GM10847 (cell line): Measurements from ENCODE around the gene TMC6.

Experiments
- POLR2A ChIP-seq: IDR thresholded peaks from 2 replicates; pipeline ENCODE4 v1.6.1; 2011; ENCODE audit not compliant: insufficient read length; ENCODE audit errors: extremely low read depth

Gene TMC6

DNA sequence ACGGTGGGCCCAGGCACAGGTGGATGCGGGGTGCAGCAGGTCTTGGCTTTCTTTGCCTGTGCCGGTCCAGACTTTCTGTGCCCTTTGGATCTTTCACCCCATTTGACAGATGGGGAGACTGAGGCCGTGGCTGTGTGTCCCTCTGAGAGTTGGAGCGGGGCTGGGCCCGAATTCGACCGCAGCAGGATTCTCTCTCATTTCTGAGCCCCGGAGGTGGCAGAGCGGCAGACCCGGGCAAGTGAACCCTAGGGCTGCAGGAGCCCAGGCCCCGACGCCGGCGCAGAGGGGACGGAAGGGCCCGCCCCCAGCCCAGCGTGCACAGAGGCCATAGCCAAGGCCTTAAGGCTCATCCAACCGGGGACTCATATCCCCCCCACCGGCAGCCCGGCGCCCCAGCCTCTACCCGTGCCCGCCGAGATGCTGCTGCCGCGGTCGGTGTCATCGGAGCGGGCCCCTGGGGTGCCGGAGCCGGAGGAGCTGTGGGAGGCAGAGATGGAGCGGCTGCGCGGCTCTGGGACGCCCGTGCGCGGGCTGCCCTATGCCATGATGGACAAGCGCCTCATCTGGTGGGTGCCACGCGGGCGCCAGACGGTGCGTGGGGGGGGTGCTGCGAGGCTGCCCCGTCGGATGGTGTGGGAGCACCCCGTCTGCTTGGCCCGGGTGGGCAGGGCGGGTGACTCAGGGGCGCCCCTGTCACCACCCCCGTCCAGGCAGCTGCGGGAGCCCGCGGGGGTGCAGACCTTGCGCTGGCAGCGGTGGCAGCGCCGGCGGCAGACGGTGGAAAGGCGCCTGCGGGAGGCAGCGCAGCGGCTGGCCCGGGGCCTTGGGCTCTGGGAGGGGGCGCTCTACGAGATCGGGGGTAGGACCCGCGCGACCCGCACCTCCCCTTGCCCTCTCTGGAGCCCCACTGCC is 2.9 kb upstream of the TMC6 start:
- no peak for TF ChIP-seq POLR2A

DNA sequence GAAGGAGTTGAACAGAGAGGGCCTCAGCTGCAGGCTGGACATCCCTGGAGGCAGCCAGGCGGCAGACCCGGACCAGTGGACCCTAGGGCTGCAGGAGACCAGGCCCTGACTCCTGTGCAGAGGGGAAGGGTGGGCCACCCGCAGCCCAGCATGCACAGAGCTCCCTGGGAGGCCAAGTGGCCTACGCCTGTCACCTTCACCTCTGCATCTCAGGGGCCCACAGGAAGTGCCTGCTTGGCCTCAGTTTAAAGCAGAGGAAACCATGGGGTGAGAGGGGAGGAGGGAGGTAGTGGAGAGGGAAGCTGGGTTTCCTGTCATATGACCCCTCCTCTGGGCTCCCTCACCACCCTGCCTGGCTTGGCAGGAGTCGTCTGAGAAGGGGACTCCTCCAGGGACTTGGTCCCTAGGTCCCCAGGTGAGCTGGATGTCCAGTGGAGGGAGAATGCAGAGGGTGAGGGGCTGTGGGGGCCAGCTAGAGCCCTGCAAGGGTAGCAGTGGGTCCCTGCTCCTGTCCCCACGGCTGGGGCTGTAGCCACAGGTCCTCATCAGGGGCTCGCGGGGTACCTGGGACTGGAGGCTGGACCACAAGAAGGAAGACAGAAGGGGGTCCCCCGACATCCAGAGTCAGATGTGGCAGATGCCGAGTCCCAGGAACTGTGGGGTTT is 2.0 kb upstream of the TMC6 start, which contains the start of gene TMC8:
TMC8 (plus strand) TSS at position 335 of the 665 bp plus-strand sequence. CDS start 818 bp downstream, outside the sequence.
- TF ChIP-seq POLR2A = peak; percentile 60

DNA sequence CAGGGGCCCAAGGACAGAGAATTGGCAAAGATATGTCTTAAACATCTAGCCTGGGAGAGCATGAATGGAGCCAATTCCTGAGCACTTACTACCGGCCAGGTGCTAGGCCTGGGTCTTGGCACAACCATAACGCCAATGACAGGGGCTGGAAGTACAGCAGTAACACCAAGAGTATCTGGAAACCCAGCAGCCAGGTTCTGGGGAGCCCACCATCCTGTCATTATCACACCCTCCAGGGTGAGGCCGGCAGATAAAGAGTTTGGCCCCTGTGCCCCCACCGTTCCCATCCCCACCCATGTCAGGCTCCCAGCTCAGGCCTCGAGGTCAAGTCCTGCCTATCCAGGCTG is 1.5 kb upstream of the TMC6 start:
- no peak for TF ChIP-seq POLR2A

DNA sequence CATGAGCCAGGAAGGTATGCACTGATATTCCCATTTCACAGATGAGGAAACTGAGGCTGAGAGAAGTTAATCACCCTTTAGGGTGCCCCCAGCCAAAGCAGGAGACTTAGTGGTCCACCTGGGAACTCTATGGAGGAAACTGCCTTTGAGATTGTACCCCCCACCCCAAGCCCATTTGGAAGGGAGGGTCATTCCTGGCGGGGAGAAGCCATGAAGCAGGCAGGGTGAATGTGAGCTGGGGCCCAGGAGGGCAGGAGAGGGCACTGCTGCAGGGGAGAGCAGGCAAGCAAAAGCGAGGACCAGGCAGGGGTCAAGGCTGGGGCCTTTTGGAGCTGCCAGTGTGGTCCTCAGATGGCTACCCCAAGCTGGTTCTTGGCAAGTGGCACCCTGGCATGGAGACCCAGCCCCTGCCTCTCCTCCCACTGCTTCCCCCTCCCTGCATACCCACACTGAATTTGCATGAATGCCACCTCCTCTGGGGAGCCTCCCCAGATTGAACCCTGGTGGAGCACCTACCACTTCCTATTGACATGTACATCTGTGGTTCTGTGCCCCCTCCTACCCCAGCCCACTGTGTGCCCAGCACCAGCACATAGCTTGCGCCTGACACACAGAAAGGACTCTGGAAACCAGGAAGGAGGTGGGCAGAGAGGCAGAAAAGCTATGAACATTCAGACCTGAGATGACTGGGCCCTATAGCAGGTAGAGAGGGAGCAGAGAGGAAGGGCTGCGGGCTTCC is 965 bp upstream of the TMC6 start:
- no peak for TF ChIP-seq POLR2A

DNA sequence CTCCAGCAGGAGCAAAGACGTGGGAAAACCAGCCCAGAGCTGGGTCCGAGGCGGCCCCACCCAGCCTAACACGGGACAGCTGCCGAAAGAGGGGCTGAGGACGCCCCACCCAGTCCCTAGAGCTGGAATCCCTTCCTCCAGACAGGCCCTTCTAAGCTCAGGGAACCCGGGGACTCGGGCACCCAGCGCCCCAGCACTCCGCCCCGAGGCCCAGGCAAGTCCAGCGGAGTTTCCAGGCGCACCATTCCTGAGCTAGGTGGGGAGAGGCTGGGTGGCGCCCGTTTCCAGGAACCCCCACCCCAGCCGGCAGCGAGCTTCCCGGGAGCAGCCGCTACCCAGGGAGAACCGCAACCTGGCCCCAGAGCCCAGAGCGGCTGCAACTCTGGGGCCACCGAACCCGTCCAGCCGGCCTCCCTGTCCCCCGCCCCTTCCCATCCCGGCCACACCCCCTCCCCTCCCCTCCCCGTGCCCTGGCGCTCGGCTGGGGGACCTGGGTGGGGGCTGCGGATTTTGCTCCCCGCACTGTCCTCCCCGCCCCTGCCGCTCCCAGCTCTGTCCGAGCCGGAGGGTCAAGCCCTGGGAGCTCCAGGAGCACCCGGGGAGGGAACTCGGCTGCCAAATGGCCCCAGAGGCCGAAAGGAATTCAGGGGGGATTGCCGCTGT is 536 bp downstream of the TMC6 start:
- TF ChIP-seq POLR2A = no peak

DNA sequence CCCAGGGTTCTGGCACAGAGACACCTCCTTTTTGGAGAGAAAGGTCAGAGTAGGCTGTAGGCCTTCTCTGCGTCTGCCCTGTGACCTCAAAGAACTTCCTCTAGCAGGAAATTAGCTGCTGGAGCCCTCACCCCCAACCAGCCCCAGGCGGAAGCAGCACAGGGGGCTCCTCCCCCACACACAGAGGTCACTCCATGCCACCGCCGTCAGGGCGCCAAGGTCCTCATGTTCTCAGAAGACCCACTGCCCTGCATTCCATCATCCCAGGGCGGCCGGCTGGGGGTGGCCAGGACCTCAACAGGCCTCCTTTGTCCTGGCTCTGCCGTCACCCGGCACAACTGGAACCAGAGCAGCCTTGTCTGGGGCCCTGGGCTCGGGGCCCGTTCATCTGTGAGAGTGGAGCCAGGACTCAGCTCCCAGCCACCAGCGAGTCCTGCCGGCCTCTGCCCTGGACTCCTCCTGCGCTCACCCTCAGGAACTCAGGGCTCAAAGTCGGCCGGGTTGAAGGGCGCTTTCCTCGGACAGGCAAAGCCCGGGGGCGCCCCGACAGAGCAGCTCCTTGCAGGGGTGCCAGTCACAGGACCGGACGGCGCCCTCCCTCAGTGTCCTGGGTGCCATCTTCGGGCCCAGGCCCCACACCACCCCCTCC is 1.2 kb downstream of the TMC6 start:
- TF ChIP-seq POLR2A = peak; percentile 51

DNA sequence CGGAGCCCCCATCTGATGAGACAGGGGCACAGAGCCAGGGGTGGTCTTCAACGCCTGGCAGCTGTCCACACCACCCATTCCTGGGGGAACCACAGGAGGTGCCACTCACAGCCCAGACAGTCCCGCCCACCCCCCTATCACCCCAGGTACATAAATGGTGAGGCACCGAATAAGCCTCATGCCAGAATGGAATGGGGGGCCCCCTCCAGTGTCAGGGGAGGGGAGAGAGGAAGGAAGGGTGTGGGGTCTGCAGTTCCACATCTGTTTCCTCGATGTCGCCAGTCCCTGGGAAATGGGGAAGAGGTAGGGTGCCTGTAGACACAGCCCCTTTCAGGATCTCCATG is 1.7 kb downstream of the TMC6 start:
- no peak for TF ChIP-seq POLR2A

DNA sequence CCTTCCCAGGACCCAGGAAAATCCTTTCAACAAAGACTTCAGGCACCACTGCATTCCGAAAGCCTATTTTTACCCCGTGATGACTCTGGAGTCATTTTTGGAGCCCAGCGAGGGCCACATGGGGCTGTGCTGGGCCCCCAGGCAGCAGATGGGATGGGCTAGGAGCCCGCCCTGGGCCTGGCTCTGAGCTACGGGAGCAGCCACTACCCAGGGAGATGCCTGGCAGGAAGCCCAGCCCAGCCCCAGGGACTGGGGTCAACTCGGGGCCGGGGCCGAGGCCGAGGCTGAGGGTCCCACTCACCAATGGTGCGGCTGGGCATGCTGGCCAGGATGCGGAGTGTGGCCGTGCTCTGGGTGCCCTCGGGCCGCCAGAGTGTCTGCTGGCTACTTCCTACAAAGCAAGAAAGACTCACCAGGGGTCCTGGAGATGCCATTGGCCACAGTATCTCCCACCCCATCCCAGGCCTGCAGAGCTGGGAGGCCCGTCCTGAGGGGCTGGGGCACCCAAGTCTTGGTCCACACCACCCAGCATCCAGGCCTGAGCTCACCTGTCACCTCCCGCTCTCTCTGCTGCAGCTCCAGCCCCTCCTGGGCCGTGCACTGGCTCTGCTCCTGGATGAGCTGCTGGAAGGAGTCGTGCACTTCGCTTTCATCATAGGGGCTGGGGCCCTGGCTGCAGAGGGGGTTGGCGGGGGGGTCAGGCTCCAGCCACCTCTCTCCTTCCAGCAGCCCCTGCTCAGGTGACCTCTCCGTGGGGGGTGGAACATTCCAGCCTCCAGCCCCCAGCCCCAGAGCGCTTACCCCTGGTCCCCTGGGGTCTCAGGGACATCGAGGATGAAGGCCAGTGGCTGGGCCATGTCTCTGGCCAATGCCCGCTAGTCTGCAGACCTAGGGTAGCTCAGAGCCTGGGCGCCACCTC is 2.3 kb downstream of the TMC6 start:
- TF ChIP-seq POLR2A = peak; percentile 14

DNA sequence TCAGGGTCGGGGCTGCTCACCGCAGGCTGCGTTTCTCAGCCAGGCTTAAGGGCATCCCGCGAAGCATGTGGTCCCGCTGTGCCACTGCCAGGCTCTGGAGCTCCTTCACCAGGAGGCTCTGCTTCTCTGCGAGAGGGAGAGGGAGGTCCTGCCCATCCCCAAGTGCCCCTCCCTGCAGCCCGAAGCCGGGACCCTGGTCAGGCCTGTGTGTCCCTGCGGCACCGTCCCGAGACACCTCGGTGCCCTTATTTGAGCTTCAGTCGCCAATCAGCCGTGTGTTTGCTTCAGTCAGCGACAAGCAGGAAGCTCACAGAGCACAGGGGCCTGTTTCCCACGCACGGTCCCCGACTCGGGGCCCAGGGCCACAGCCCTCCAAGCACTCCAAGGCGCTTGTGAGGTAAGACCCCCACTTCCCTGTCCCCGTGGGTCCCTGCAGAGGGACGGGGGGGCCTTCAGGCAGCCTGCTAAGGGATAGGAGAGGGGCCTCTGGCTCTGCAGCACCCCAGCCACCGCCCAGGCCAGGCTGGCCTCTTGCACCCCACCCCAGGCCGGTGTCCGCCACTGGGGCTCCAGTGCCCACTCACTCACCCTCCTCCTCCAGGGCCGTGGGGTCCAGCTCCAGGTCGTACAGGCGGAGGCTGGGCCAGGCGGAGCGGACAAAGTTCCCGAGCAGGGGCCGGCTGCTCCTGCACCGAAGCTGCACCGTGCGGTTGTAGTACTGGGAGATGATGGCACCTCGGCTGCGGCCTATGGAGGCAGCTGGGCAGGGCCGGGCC is 3.2 kb downstream of the TMC6 start:
- TF ChIP-seq POLR2A = no peak

DNA sequence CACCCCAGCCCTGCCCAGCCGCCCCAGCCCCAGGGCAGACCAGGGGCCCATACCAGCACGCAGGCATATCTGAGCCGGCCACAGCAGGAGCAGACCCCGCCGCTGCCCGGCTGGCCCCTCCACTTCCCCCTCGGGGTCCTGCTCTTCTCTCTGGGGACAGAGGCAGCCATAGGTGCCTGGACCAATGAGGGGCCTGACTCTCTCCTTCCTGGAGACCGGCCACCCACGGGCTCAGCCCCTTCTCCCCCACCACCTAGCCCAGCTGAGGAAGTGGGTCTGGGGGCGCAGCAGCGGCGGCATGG is 3.8 kb downstream of the TMC6 start:
- no peak for TF ChIP-seq POLR2A

DNA sequence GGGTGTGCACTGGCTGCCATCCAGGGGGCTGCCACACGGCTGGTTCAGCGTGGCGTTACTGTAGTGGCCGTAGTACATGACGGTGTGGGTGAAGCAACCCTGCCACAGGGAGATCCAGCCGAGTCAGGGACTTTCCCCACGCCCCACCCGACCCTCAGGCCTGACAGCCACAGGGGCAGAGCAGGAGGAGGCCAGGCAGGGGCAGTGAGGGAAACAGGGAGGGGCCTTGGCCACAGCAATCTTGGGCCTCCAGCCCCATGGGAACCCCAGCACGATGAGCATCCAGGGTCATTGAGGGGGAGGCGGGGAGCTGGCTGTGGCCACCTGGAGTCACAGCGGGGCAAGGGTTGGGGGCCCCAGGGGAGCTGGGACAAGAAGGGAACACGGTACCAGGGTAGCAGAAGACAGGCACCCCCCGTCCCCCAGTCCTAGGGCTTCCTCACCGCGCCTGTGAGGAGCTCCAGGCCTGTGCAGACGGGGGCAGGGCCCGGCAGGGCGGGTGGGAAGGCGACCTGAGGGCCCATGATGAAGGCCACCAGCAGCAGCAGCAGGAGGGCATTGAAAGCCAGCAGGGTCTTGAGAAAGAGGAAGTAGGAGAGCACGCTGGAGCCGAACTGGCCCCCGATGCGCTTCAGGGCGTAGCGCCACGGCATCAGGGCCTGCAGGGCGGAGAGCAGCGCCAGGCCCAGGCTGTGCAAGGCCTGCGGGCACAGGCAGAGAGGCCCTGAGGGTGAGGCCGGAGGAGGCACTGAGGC is 4.3 kb downstream of the TMC6 start:
- peak; percentile 47 for TF ChIP-seq POLR2A

DNA sequence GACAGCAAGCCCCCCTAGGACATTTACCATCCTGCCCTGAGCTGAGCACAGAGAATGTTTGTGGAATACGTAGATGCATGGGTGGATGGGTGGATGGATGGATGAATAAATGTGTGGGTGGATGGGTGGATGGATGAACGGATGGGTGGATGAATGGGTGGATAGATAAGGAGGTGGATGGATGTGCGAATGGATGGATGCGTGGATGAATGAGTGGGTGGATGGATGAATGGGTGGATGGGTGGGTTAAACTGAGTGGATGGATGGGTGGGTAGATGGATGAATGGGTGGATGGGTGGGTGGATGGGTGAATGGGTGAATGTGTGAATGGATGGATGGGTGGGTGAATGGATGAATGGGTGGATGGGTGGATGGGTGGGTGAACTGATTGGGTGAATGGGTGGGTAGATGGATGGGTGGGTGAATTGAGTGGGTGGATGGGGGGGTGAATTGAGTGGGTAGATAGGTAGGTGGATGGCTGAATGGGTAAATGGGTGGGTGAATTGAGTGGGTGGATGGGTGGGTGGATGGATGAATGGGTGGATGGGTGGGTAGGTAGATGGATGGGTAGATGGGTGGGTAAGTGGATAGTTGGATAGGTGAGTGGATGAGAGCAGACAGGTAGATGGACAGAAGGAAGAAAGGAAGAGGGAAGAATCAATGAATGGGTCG is 5.2 kb downstream of the TMC6 start:
- no peak for TF ChIP-seq POLR2A
